HepG2 (cell line): Measurements from ENCODE around the gene COL13A1. TPM values are rescaled to one million over a fixed set of nuclear protein-coding genes. Genes with fewer than 3 reads are reported as not detected.

Experiments
- ATAC-seq: fragments of 200-7000 bp; cut with Tn5 transposase; 3 replicates; pipeline ENCODE4 v1.9.1; 2020; ENCODE audit warnings: mild to moderate bottlenecking, moderate library complexity
- BruUV-seq: library from RNA; stranded (reverse); fragments of 400-500 nt; replicated peaks from 2 replicates; lab custom pipeline; 2021; lab: Mats Ljungman, UMichigan
- CTCF ChIA-PET: fragments of 300-600 bp; formaldehyde crosslinking; extraction: SDS; loops from one replicate; lab custom pipeline; 2021; ENCODE audit warnings: low total read pairs, inconsistent platforms, low intra/inter-chr PET ratio; lab: Yijun Ruan, JAX
- POLR2A ChIA-PET: fragments of 350-600 bp; sonication (Branson Sonifier 250); formaldehyde crosslinking; loops from one replicate; lab custom pipeline; 2020; ENCODE audit warnings: antibody characterized with exemption, inconsistent platforms; lab: Yijun Ruan, JAX
- DNase-seq: peaks from one replicate; pipeline ENCODE4 v3.0.0-alpha.2; 2015; ENCODE audit warnings: low spot score
- FAIRE-seq: peaks from 3 replicates; lab custom pipeline; 2011; peaks lifted over from hg19 to GRCh38; lab: Jason Lieb, UNC
- H2AFZ ChIP-seq: one replicate; pipeline ENCODE4 v1.6.1; 2011; ENCODE audit warnings: low read length, inconsistent platforms
- H3K27ac ChIP-seq: fragments of 300-600 bp; 3 replicates; pipeline ENCODE4 v1.8.0; 2011; ENCODE audit warnings: mixed run types, mild to moderate bottlenecking, mixed read lengths, low read length, inconsistent platforms; ENCODE audit not compliant: insufficient read depth; ENCODE audit errors: extremely low read length
- H3K27me3 ChIP-seq, 2 experiments: fragments of 200-600 bp in 1 of 2; 2 replicates in 1 of 2; 3 replicates in 1 of 2; pipeline versions ENCODE4 v1.6.0 to v1.8.0; 2011; ENCODE audit warnings: low read length in 2 of 2, mild to moderate bottlenecking in 2 of 2, moderate library complexity in 2 of 2, inconsistent platforms in 1 of 2; ENCODE audit not compliant: insufficient read depth in 2 of 2, control insufficient read depth in 1 of 2
- H3K36me3 ChIP-seq, 2 experiments: fragments of 200-600 bp in 1 of 2; replicated peaks in 1 of 2; 2 replicates in 1 of 2; 3 replicates in 1 of 2; pipeline versions ENCODE4 v1.5.1 to v1.8.0; 2011; ENCODE audit warnings: low read length in 2 of 2, inconsistent platforms in 1 of 2; ENCODE audit not compliant: insufficient read depth in 2 of 2, control insufficient read depth in 1 of 2
- H3K4me1 ChIP-seq: 2 replicates; pipeline ENCODE4 v1.5.1; 2012; ENCODE audit warnings: low read length, inconsistent platforms; ENCODE audit not compliant: insufficient read depth
- H3K4me2 ChIP-seq: 2 replicates; pipeline ENCODE4 v1.6.0; 2011; ENCODE audit warnings: low read depth, low read length, inconsistent platforms
- H3K4me3 ChIP-seq, 3 experiments: fragments of 200-600 bp in 1 of 3; sonication (generic), shearing (Covaris generic) in 1 of 3; replicated peaks in 1 of 3; 2 replicates each; pipeline ENCODE4 v1.5.1; 2011 to 2016; ENCODE audit warnings: low read length in 3 of 3, inconsistent platforms in 2 of 3, low read depth in 2 of 3, mild to moderate bottlenecking in 2 of 3, control low read depth in 1 of 3, mixed read lengths in 1 of 3; ENCODE audit not compliant: insufficient read depth in 1 of 3
- H3K79me2 ChIP-seq: one replicate; pipeline ENCODE4 v1.6.1; 2011; ENCODE audit warnings: low read length, inconsistent platforms; ENCODE audit not compliant: insufficient read depth
- H3K9ac ChIP-seq: 2 replicates; pipeline ENCODE4 v1.6.0; 2011; ENCODE audit warnings: mild to moderate bottlenecking, low read depth, low read length, inconsistent platforms; ENCODE audit not compliant: insufficient read depth
- H3K9me3 ChIP-seq: 2 replicates; pipeline ENCODE4 v1.5.1; 2012; ENCODE audit warnings: mild to moderate bottlenecking, low read length
- H4K20me1 ChIP-seq: 2 replicates; pipeline ENCODE4 v1.6.0; 2011; ENCODE audit warnings: inconsistent platforms, mild to moderate bottlenecking, low read length, moderate library complexity; ENCODE audit not compliant: insufficient read depth
- CEBPB ChIP-seq: IDR thresholded peaks from 2 replicates; pipeline ENCODE4 v1.6.1; 2011; ENCODE audit warnings: low read depth, low read length, improper control_type of control experiment, borderline replicate concordance
- HMG20B ChIP-seq: conservative IDR thresholded peaks from 2 replicates; pipeline ENCODE4 v1.6.1; 2016; ENCODE audit warnings: missing genetic modification reagents, missing compliant biosample characterization
- TCF7L2 ChIP-seq: IDR thresholded peaks from 2 replicates; pipeline ENCODE4 v1.6.1; 2011; ENCODE audit warnings: mild to moderate bottlenecking, low read depth, low read length, moderate library complexity
- ZNF280B ChIP-seq: sonication (generic); formaldehyde crosslinking; IDR thresholded peaks from 2 replicates; pipeline ENCODE4 v1.5.0; 2020; ENCODE audit warnings: missing genetic modification reagents, mild to moderate bottlenecking, borderline replicate concordance
- ZNF354B ChIP-seq: sonication (generic); formaldehyde crosslinking; IDR thresholded peaks from 2 replicates; pipeline ENCODE4 v1.8.0; 2022; ENCODE audit warnings: mild to moderate bottlenecking, missing genetic modification reagents
- ZNF691 ChIP-seq: sonication (generic); formaldehyde crosslinking; IDR thresholded peaks from 2 replicates; pipeline ENCODE4 v1.4.0; 2020; ENCODE audit warnings: missing genetic modification reagents, low read depth, mild to moderate bottlenecking, borderline replicate concordance
- ZNF761 ChIP-seq: sonication (generic); formaldehyde crosslinking; conservative IDR thresholded peaks from 2 replicates; pipeline ENCODE4 v1.4.0; 2020; ENCODE audit warnings: mild to moderate bottlenecking, missing genetic modification reagents
- WGBS: methylation state at CpG from one replicate; pipeline ENCODE4 v1.1.6; 2017; ENCODE audit warnings: low lambda C conversion rate; 5-methylcytosine and 5-hydroxymethylcytosine counted together
- in situ Hi-C: cut with HindIII; loops from 2 replicates; pipeline ENCODE4 v1.10.0; 2017; ENCODE audit warnings: low pct_unique_long_range_greater_than_20kb; ENCODE audit not compliant: extremely low pct_ligation_motif_present
- intact Hi-C: fragments of 100-400 bp; cut with micrococcal nuclease; formaldehyde crosslinking; loops from one replicate; pipeline ENCODE4 v1.10.0; 2022; ENCODE audit not compliant: unreplicated experiment
- polyA plus RNA-seq, 8 experiments: library from polyadenylated mRNA; depleted of rRNA in 3 of 8; stranded (reverse) in 7 of 8; unstranded in 1 of 8; fragments of >200 nt; fragmentation: Illumina TruSeq in 4 of 8; extraction: Trizol in 4 of 8; gene quantifications; 2 replicates each; pipeline versions ENCODE4 v1.2.1 to v1.2.3, GENCODE V29; 2011 to 2016; ENCODE audit warnings: low read depth in 4 of 8, missing spikeins in 1 of 8, mixed read lengths in 1 of 8; ENCODE audit not compliant: insufficient read depth in 1 of 8
- total RNA-seq, 5 experiments: library from RNA; depleted of rRNA; stranded (reverse); fragments of >200 nt; fragmentation: Illumina TruSeq; extraction: Trizol; gene quantifications; 2 replicates each; pipeline ENCODE4 v1.2.3, GENCODE V29; 2016; ENCODE audit warnings: low read depth in 1 of 5
- TF ChIP-seq, protein P1 (sequence below): fragments of 450-650 bp; IDR thresholded peaks from 2 replicates; pipeline ENCODE4 v1.6.1; 2016
- TF ChIP-seq, protein P2 (sequence below): sonication (generic); formaldehyde crosslinking; IDR thresholded peaks from 2 replicates; pipeline ENCODE4 v1.5.0; 2020; ENCODE audit warnings: missing genetic modification reagents

COL13A1 gene
- total and polyA plus RNA-seq, 2 of the 13 experiments (the other 11 are each of a cell fraction or from before 2014, with no cell fraction given): 0.07 TPM; not detected in 1

GRCh38 chr10:69915215-69915560 is 113.5 kb downstream of the COL13A1 start (continued):
- TF ChIP-seq ZNF354B: no peak

GRCh38 chr10:69916118-69916517 is 114.4 kb downstream of the COL13A1 start:
- 0% methylated on average over 3 of the region's 6 CpGs for WGBS
- Histone ChIP-seq H3K27me3 (peaks cover 9 to 44% of the 10 kb centered on the region in 2 experiments; a peak in 4 of 5 replicates), H3K4me3 (no peak overlapping the region), H3K9me3 (no peaks in the 10 kb centered on the region), H3K9ac (no peak overlapping the region), H4K20me1 (no peaks in the 10 kb centered on the region), H3K27ac (no peak overlapping the region), H3K4me1 (no peaks in the 10 kb centered on the region), H3K79me2 (no peaks in the 10 kb centered on the region), H2AFZ (no peak overlapping the region), H3K36me3 (no peaks in the 10 kb centered on the region), H3K4me2 (no peak overlapping the region)
- DNase-seq (no peak), ATAC-seq (no peak), FAIRE-seq (no peak)
- CTCF ChIA-PET: no interaction called here
- intact Hi-C loops: loop anchor here (10.0 kb wide), 2 partner anchors 171 to 271 kb away; no protein-coding TSS in a partner anchor
- in situ Hi-C loops: no loop called here
- POLR2A ChIA-PET: no interaction called here
- no TSS peak for BruUV-seq
- TF ChIP-seq, protein P1, sequence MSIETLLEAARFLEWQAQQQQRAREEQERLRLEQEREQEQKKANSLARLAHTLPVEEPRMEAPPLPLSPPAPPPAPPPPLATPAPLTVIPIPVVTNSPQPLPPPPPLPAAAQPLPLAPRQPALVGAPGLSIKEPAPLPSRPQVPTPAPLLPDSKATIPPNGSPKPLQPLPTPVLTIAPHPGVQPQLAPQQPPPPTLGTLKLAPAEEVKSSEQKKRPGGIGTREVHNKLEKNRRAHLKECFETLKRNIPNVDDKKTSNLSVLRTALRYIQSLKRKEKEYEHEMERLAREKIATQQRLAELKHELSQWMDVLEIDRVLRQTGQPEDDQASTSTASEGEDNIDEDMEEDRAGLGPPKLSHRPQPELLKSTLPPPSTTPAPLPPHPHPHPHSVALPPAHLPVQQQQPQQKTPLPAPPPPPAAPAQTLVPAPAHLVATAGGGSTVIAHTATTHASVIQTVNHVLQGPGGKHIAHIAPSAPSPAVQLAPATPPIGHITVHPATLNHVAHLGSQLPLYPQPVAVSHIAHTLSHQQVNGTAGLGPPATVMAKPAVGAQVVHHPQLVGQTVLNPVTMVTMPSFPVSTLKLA: no peak
- TF ChIP-seq TCF7L2 (no peak), ZNF280B (no peak), ZNF691 (no peak), HMG20B (no peak), ZNF761 (CRISPR knock-in tag) (no peak), CEBPB (no peak)
- TF ChIP-seq, protein P2, sequence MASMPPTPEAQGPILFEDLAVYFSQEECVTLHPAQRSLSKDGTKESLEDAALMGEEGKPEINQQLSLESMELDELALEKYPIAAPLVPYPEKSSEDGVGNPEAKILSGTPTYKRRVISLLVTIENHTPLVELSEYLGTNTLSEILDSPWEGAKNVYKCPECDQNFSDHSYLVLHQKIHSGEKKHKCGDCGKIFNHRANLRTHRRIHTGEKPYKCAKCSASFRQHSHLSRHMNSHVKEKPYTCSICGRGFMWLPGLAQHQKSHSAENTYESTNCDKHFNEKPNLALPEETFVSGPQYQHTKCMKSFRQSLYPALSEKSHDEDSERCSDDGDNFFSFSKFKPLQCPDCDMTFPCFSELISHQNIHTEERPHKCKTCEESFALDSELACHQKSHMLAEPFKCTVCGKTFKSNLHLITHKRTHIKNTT: no peak
